Tibial nerve (tissue), 4 donors: ENCODE data around the gene COBLL1. TPM values are rescaled to one million over a fixed set of nuclear protein-coding genes. Genes with fewer than 3 reads are reported as not detected.

Experiments used
- DNase-seq, 2 donors: peaks; one replicate each; pipeline ENCODE4 v3.0.0-alpha.2; 2019; ENCODE audit warnings: low spot score in 2 of 2
- H3K27ac ChIP-seq, 4 donors: fragments of 200-600 bp; sonication (generic) in 3 of 4; one replicate each; pipeline ENCODE4 v1.5.1; 2017 to 2019; ENCODE audit warnings: mild to moderate bottlenecking in 1 of 4
- H3K27me3 ChIP-seq, 2 donors: fragments of 200-600 bp; sonication (generic) in 1 of 2; one replicate each; pipeline versions ENCODE4 v1.5.1 to v1.6.0; 2017 to 2019
- H3K36me3 ChIP-seq, 3 donors: fragments of 200-600 bp; sonication (generic); one replicate each; pipeline ENCODE4 v1.5.1; 2018 to 2019
- H3K4me1 ChIP-seq, 4 donors: fragments of 200-600 bp; sonication (generic) in 3 of 4; one replicate each; pipeline ENCODE4 v1.5.1; 2017 to 2019
- H3K4me3 ChIP-seq, 4 donors: fragments of 200-600 bp; sonication (generic) in 3 of 4; one replicate each; pipeline ENCODE4 v1.5.1; 2017 to 2019; ENCODE audit warnings: mild to moderate bottlenecking in 1 of 4, moderate library complexity in 1 of 4
- H3K9me3 ChIP-seq, 4 donors: fragments of 200-600 bp; sonication (generic) in 3 of 4; one replicate each; pipeline ENCODE4 v1.5.1; 2017 to 2019
- EP300 ChIP-seq, 2 donors: sonication (generic); formaldehyde crosslinking; IDR thresholded peaks; one replicate each; pipeline ENCODE4 v1.6.1; 2017; ENCODE audit warnings: antibody characterized with exemption in 2 of 2, mild to moderate bottlenecking in 1 of 2
- POLR2A ChIP-seq, 2 donors: fragments of 450-650 bp; IDR thresholded peaks; one replicate each; pipeline ENCODE4 v1.6.1; 2017; ENCODE audit warnings: antibody characterized with exemption in 2 of 2, mild to moderate bottlenecking in 2 of 2, moderate library complexity in 2 of 2
- WGBS, 2 donors: methylation state at CpG; one replicate each; pipeline ENCODE4 v1.1.5; 2018; 5-methylcytosine and 5-hydroxymethylcytosine counted together
- total RNA-seq, 4 donors: library from RNA; depleted of rRNA; stranded (reverse); fragments of >200 nt; gene quantifications; one replicate each; pipeline ENCODE4 v1.1.0, GENCODE V29; 2016
- TF ChIP-seq, protein P1 (sequence below), 5 experiments: fragments of 200-600 bp in 3 of 5; fragments of 450-650 bp in 2 of 5; sonication (generic) in 3 of 5; IDR thresholded peaks; one replicate each; pipeline ENCODE4 v1.5.1; 2016 to 2019; ENCODE audit warnings: antibody characterized with exemption in 5 of 5, mild to moderate bottlenecking in 3 of 5, moderate library complexity in 2 of 5

Gene COBLL1
- total RNA-seq, 4 donors from 2014 or later: 117 to 190 (median 146) TPM

DNA sequence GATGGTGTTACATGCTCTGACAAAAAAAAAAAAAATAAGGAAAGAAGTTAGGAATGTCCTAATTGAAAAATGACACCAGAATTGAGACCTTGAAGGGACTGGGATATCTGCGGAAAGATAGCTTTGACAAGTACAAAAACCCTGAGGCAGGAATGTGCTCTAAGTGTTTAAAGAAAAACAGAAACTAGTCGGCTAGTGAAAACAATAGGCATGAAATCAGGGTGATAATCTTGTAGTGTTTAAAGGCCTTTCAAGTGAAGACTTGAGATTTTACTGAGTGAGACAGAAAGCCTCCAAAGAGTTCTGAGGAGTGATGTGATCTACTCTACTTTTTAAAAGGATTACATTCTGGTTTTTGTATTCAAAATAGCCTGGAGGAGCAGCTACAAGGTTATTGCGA lies 107.4 kb downstream of the COBLL1 start:
- H3K27me3 ChIP-seq: no peaks in the 10 kb centered on the region
- H3K36me3 ChIP-seq: no peaks in the 10 kb centered on the region
- H3K9me3 ChIP-seq: no peaks in the 10 kb centered on the region
- DNase-seq: no peak
- no peak overlapping the region for H3K27ac ChIP-seq
- no peak overlapping the region for H3K4me3 ChIP-seq
- WGBS, 2 donors: 68 to 75% methylated on average over 3 of the region's 3 CpGs
- TF ChIP-seq, protein P1, sequence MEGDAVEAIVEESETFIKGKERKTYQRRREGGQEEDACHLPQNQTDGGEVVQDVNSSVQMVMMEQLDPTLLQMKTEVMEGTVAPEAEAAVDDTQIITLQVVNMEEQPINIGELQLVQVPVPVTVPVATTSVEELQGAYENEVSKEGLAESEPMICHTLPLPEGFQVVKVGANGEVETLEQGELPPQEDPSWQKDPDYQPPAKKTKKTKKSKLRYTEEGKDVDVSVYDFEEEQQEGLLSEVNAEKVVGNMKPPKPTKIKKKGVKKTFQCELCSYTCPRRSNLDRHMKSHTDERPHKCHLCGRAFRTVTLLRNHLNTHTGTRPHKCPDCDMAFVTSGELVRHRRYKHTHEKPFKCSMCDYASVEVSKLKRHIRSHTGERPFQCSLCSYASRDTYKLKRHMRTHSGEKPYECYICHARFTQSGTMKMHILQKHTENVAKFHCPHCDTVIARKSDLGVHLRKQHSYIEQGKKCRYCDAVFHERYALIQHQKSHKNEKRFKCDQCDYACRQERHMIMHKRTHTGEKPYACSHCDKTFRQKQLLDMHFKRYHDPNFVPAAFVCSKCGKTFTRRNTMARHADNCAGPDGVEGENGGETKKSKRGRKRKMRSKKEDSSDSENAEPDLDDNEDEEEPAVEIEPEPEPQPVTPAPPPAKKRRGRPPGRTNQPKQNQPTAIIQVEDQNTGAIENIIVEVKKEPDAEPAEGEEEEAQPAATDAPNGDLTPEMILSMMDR (IDR thresholded peaks at IDR 0.05): no peak
- TF ChIP-seq EP300 (IDR thresholded peaks at IDR 0.05): no peak
- TF ChIP-seq POLR2A (IDR thresholded peaks at IDR 0.05): no peak
- H3K4me1 ChIP-seq: peaks cover 0 to 33% (median 3%) of the 10 kb centered on the region in 4 donors

DNA sequence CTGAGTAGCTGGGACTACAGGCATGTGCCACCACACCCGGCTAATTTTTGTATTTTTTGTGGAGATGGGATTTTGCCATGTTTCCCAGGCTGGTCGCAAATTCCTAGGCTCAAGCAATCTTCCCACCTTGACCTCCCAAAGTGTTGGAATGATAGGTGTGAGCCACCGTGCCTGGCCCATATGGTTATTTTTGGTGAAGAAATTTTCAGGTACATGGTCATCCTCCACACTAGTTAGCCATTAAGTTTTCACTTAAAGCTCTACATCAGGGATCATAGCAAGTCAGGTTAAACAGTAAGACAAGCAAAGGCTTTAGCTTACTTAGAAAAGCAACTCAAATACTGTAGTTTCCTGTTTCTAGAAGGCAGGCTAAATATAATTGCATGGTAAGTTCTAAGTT lies 116.1 kb downstream of the COBLL1 start:
- Histone ChIP-seq H3K4me3 (no peak overlapping the region), H3K27ac (no peak overlapping the region), H3K27me3 (no peaks in the 10 kb centered on the region), H3K36me3 (peaks cover 0 to 3% (median 0%) of the 10 kb centered on the region in 3 donors), H3K4me1 (peaks cover 0 to 18% (median 0%) of the 10 kb centered on the region in 4 donors), H3K9me3 (no peaks in the 10 kb centered on the region)
- no peak for DNase-seq
- TF ChIP-seq, protein P1 (IDR thresholded peaks at IDR 0.05): no peak
- TF ChIP-seq EP300 (IDR thresholded peaks at IDR 0.05): no peak
- TF ChIP-seq POLR2A (IDR thresholded peaks at IDR 0.05): no peak
- WGBS, 2 donors: 86 to 93% methylated on average over 3 of the region's 3 CpGs

DNA sequence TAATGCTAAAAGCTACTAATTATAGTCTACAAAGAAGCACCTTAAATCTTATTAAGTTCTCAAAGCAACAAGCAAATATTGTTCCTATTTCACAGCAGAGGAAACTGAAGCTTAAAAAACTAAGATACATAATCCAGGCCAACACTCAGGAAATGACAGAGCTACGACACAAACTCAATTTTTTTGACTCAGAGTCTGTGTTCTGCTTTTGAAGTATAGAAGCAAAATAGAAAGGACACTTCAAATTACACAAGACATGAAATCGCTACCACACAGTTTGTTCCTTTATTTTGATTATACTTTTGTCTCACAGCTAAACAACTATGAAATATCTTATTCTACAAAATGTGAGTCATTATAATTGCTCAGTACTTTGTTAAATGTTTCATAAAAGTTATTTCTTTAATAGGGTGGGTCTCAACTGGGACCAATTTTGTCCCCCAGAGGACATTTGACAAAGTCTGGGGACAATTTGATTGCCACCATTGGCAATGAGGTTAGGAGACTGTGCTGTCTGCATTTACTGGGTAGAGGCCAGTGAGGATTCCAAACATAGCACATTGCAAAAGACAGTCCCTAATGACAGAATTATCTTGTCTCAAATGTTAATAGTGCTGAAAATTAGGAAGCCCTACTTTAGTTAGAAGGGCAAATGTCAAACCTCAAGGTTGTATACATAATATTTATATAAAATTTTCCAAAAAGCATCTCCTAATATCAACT lies 118.8 kb downstream of the COBLL1 start:
- no peak for DNase-seq

DNA sequence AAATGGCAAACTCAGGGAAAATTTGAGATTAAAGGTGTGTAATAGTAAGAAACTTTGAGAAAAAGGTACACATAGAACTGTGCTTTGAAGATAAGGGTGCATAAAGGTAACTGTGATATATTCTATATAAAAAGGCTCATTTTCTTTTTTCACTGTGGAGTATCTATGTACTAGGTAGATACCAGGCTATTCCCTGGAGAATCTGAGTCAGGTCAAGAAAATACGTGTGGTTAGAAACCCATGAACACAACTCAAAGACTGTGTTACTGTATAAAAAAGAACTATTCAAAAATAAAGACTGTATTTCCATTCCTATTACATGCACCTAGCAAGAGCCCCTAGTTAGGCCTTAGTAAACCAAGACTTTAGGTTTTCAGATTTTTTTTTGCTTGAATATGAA lies 120.2 kb downstream of the COBLL1 start:
- no peak overlapping the region for H3K27ac ChIP-seq
- TF ChIP-seq EP300 (IDR thresholded peaks at IDR 0.05) (no peak), POLR2A (IDR thresholded peaks at IDR 0.05) (no peak)
- TF ChIP-seq, protein P1 (IDR thresholded peaks at IDR 0.05): no peak
- 60 to 79% methylated on average over 1 of the region's 1 CpG for WGBS, 2 donors
- no peaks in the 10 kb centered on the region for H3K9me3 ChIP-seq
- no peak for DNase-seq
- H3K27me3 ChIP-seq: no peaks in the 10 kb centered on the region
- H3K4me3 ChIP-seq: no peak overlapping the region
- H3K36me3 ChIP-seq: peaks cover 0 to 16% (median 0%) of the 10 kb centered on the region in 3 donors
- peaks cover 0 to 35% (median 0%) of the 10 kb centered on the region in 4 donors for H3K4me1 ChIP-seq

More for the DNA sequence above, 118.8 kb downstream of the COBLL1 start:
- TF ChIP-seq POLR2A (IDR thresholded peaks at IDR 0.05) (no peak), EP300 (IDR thresholded peaks at IDR 0.05) (no peak)
- no peaks in the 10 kb centered on the region for H3K9me3 ChIP-seq
- no peaks in the 10 kb centered on the region for H3K27me3 ChIP-seq
- 68 to 74% methylated on average over 2 of the region's 2 CpGs for WGBS, 2 donors
- H3K36me3 ChIP-seq: peaks cover 0 to 12% (median 0%) of the 10 kb centered on the region in 3 donors
- H3K4me1 ChIP-seq: peaks cover 0 to 29% (median 0%) of the 10 kb centered on the region in 4 donors
- H3K27ac ChIP-seq: peak overlapping the region in 1 of 4 donors; percentile 52
- H3K4me3 ChIP-seq: no peak overlapping the region

DNA sequence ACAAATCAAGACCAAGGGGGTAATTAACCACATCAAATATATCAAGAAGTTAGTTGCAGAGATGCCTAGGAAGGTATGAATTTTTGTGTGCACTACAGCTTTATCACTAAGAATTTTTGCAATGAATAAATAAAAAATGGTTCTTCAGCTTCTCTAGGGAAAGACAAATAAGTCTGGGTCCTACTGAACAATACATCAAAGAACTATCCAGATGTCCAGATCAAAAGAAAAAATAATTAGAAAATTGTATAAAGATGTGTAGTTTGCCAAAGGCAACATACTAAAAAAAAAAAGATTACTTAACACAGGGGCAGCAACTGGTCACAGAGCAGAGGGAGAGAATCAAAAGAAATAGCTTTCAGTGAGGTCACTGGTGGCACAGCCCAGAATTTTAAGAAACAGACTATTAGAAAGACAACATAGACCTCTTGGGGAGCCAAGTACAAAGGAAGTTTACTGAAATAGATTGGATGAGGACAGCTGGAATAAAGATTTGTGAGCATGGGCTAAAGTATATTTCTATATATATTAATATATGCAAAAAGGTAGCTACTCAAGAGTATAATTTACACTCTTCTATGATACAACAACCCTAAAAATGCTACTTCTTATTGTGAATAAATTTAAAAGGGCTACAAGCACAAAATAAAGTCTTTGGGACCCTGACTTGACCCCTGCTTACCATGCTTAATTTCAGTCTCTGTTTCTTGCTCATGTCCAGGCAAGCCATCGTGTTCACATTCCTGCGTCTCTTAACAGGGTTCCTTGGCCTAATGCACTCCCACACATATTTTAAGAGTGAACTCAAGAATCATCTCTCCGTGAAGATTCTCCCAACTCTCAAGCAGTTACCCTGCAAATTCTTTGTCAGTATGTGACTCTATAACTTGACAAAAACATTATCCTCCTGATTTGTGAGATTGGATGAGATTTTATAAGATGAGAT lies 121.4 kb downstream of the COBLL1 start:
- peaks cover 0 to 42% (median 0%) of the 10 kb centered on the region in 4 donors for H3K4me1 ChIP-seq
- no peak for TF ChIP-seq POLR2A (IDR thresholded peaks at IDR 0.05)
- TF ChIP-seq, protein P1 (IDR thresholded peaks at IDR 0.05): no peak
- H3K9me3 ChIP-seq: no peaks in the 10 kb centered on the region
- H3K36me3 ChIP-seq: peaks cover 0 to 16% (median 0%) of the 10 kb centered on the region in 3 donors
- no peak overlapping the region for H3K4me3 ChIP-seq
- 34 to 45% methylated on average over 3 of the region's 3 CpGs for WGBS, 2 donors
- no peak overlapping the region for H3K27ac ChIP-seq
- no peaks in the 10 kb centered on the region for H3K27me3 ChIP-seq
- DNase-seq: no peak
